ENCODE data around the gene VPS4A. TPM values are rescaled to one million over a fixed set of nuclear protein-coding genes. Genes with fewer than 3 reads are reported as not detected.
A peak's percentile ranks its signal among the peaks of the same experiment; 100 is the strongest.
"Not testable (repeated sequence)": the region's sequence is repeated elsewhere in the genome, so short reads cannot be mapped to it uniquely, and the experiment has no call there.

VPS4A gene
- total RNA-seq (2014; rRNA removed; shearing (Covaris generic)) = 52.3 and 60.2 TPM in 2 replicates
- 40.3 and 45.3 TPM in 2 replicates for polyA plus RNA-seq (2015; cell fraction: cytosol; rRNA removed)
- polyA plus RNA-seq (2015; cell fraction: nucleus; rRNA removed) = 53.7 and 54.4 TPM in 2 replicates

- peak; percentile 93 for DNase-seq (ENCODE audit: low read depth)
Measured at GRCh38 chr16:69310653-69311532, at the start of gene VPS4A. Gene VPS4A, plus strand, starts transcription at chr16:69311350. Its CDS starts 162 bp downstream, at chr16:69311512.

GRCh38 chr16:69266334-69267063 is 44.7 kb upstream of the VPS4A start:
- DNase-seq (ENCODE audit: low read depth) = no peak

DNA sequence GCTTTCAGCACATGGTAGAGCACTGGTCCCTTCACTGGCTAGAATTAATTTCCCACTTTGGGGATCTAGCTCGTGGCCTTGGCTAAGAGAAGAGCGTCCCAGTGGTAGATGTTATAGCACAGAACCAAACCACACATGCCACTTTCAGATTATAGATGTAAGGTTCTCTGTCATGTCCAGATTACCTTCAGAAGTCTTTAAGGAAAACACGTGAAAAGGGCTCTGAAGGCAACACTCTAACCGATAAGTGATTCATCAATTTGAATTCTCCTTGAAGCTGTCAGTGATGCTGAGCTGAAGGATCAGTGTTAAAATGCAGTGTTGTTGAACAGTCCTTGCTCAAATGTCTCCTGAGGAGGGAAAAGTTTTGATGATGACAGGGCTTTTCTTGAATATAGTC is 43.5 kb upstream of the VPS4A start:
- DNase-seq (ENCODE audit: low read depth) = no peak

GRCh38 chr16:69270395-69270794 is 40.8 kb upstream of the VPS4A start:
- no peak for DNase-seq (ENCODE audit: low read depth)

DNA sequence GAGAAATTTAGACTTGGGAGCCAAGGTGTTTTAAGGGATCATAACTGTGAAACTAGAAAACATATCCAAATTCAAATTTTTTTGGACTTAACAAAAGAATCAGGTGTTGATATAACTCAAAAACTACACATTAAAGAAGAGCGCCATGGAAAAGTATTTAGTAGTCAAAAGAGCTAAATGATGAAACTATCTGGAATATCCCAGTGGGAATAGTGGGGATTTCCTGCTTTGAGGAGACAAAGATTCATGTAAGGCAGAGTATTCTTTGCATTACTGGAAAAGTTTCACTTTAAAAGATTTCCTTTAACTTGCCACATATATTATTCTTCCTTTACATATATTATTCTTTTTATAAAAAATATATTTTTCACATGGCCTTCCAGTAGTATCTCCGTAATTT is 40.3 kb upstream of the VPS4A start:
- DNase-seq (ENCODE audit: low read depth) = no peak

- DNase-seq (ENCODE audit: low read depth) = no peak
Measured at GRCh38 chr16:69273009-69273408, 38.1 kb upstream of the VPS4A start.

GRCh38 chr16:69274699-69275235 is 36.4 kb upstream of the VPS4A start:
- no peak for DNase-seq (ENCODE audit: low read depth)

GRCh38 chr16:69276148-69277115 is 34.7 kb upstream of the VPS4A start:
- no peak for DNase-seq (ENCODE audit: low read depth)

- DNase-seq (ENCODE audit: low read depth) = no peak
Measured at GRCh38 chr16:69277413-69277812, 33.7 kb upstream of the VPS4A start.

DNA sequence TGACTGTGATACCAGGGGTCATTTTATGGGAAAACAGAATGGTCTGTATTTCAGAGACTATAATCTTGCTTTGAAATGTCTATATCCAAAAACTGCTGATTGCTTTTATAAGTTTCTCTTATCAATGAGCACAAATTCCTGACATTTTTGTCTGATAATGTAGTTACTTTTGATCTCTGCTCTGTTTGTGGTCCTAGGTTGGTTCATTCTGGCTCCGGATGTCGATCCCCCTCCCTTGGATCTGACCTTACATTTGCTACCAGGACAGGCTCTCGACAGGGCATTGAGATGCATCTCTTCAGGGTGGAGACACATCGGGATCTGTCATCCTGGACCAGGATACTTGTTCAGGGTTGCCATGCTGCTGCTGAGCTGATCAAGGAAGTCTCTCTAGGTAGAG is 27.3 kb upstream of the VPS4A start:
- no peak for DNase-seq (ENCODE audit: low read depth)

GRCh38 chr16:69285240-69285639 is 25.9 kb upstream of the VPS4A start:
- no peak for DNase-seq (ENCODE audit: low read depth)

DNA sequence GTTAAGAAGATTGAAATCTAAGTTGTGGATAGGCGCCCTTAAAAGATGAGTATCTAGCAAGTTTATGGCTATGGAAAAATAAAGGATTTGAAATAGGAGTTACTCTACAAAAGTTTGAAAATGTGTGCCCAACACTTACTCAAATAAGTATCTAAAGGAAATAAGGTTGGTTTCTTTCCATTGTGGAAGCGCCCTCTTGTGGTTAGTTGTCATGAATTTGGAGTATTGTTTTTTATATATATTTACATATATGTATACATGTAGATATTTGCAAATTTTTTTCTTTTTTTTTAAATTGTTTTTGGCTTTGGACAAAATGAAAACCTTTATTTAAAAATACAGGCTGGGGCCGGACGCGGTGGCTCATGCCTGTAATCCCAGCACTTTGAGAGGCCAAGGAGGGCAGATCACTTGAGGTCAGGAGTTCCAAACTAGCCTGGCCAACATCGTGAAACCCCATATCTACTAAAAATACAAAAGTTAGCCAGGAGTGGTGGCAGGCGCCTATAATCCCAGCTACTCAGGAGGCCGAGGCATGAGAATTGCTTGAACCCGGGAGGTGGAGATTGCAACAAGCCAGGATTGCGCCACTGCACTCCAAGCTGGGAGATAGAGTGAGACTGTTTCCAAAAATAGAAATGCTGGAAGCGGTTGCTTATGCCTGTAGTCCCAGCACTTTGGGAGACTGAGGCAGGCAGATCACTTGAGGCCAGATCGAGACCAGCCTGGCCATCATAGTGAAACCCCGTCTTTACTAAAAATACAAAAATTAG is 24.0 kb upstream of the VPS4A start:
- DNase-seq (ENCODE audit: low read depth) = peak; percentile 32

DNA sequence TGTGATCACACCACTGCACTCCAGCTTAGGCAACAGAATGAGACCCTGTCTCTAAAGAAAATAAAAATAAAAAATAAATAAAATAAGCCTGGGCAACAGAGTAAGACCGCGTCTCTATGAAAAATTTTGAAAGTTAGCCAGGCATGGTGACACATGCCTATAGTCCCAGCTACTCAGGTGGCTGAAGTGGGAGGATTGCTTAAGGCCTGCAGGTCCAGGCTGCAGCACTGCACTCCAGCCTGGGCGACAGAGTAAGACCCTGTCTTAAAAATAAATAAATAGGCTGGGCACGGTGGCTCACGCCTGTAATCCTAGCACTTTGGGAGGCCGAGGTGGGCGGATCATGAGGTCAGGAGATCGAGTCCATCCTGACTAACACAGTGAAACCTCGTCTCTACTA is 19.5 kb upstream of the VPS4A start:
- DNase-seq (ENCODE audit: low read depth) = not testable (repeated sequence)

DNA sequence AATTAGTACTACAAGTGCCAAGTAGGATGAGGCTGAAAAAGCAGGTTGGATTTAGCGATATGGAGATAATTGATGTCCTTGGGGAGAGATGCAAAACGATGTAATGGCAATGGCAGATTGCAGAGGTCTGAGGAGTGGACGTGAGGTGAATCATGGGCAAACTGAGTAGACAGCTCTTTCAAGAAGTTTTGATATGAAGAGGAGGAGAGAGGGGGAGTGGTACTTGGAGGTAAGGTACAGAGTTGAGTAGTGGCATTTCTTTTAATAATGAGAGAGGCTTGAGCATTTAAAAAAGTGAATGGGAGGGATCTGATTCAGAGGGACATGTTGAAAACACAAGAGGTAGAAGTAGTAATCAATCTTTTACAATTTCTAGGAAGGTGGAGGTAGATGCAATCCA is 17.7 kb upstream of the VPS4A start:
- no peak for DNase-seq (ENCODE audit: low read depth)

- no peak for DNase-seq (ENCODE audit: low read depth)
Measured at GRCh38 chr16:69294051-69294450, 17.1 kb upstream of the VPS4A start.

DNA sequence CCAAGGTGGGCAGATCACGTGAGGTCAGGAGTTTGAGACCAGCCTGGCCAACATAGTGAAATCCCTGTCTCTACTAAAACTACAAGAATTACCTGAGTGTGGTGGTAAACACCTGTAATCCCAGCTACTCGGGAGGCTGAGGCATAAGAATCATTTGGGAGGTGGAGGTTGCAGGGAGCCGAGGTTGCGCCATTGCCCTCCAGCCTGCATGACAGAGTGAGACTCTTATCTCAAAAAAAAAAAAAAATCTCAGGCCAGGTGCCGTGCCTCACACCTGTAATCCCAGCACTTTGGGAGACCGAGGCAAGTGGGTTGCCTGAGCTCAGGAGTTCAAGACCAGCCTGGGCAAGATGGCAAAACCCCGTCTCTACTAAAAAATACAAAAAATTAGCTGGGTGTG is 14.4 kb upstream of the VPS4A start:
- DNase-seq (ENCODE audit: low read depth) = not testable (repeated sequence)

GRCh38 chr16:69298261-69298660 is 12.9 kb upstream of the VPS4A start:
- no peak for DNase-seq (ENCODE audit: low read depth)

GRCh38 chr16:69301187-69301586 is 10.0 kb upstream of the VPS4A start:
- DNase-seq (ENCODE audit: low read depth) = no peak

DNA sequence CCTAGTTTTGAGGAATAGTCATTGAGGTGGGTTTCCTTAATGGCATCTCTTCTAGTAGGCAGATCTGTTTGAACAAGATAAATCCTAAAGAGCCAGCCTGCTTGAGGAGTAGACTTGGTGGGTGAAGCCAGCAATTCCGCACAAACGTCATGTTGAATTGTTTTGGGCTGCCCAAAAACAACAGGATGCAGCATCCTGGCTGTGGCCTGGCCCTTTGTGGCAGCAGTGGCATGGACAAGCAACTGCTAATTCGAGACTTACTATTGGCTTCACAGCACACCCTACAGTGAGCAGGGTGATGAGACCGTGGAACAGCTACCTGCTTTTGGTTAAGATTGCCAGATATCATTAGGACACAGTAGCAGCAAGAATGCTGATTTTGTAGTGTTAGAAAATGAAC is 9.3 kb upstream of the VPS4A start:
- DNase-seq (ENCODE audit: low read depth) = no peak

- DNase-seq (ENCODE audit: low read depth) = no peak
Measured at GRCh38 chr16:69302301-69302700, 8.8 kb upstream of the VPS4A start.

All from HT1080 (cell line).